Heart left ventricle (tissue), 16 donors: ENCODE data around the gene IL10RB. TPM values are rescaled to one million over a fixed set of nuclear protein-coding genes. Genes with fewer than 3 reads are reported as not detected.

Experiments used
- ATAC-seq, 4 donors: fragments of 200-7000 bp; cut with Tn5 transposase; one replicate each; pipeline ENCODE4 v1.9.1; 2020 to 2022; ENCODE audit warnings: moderate library complexity in 4 of 4, mild to moderate bottlenecking in 3 of 4, moderate number of reproducible peaks in 1 of 4
- DNase-seq, 5 donors: peaks; one replicate each; pipeline ENCODE4 v3.0.0-alpha.2; 2020
- H3K27ac ChIP-seq, 12 donors: fragments of 200-600 bp; sonication (generic) in 4 of 12; one replicate each; pipeline versions ENCODE4 v1.5.0 to v1.8.0; 2016 to 2022; ENCODE audit warnings: mild to moderate bottlenecking in 2 of 12
- H3K27me3 ChIP-seq, 9 donors: fragments of 200-600 bp; sonication (generic) in 2 of 9; one replicate each; pipeline versions ENCODE4 v1.5.1 to v1.8.0; 2016 to 2022; ENCODE audit warnings: mild to moderate bottlenecking in 3 of 9
- H3K36me3 ChIP-seq, 9 donors: fragments of 200-600 bp; sonication (generic) in 2 of 9; one replicate each; pipeline versions ENCODE4 v1.5.0 to v1.8.0; 2018 to 2022; ENCODE audit warnings: mild to moderate bottlenecking in 2 of 9
- H3K4me1 ChIP-seq, 12 donors: fragments of 200-600 bp; sonication (generic) in 4 of 12; one replicate each; pipeline versions ENCODE4 v1.5.0 to v1.8.0; 2016 to 2022; ENCODE audit warnings: mild to moderate bottlenecking in 3 of 12
- H3K4me3 ChIP-seq, 12 donors: fragments of 200-600 bp; sonication (generic) in 4 of 12; one replicate each; pipeline versions ENCODE4 v1.5.0 to v1.8.0; 2017 to 2022; ENCODE audit warnings: mild to moderate bottlenecking in 9 of 12, moderate library complexity in 4 of 12
- H3K9me3 ChIP-seq, 12 donors: fragments of 200-600 bp; sonication (generic) in 4 of 12; one replicate each; pipeline versions ENCODE4 v1.5.0 to v1.8.0; 2016 to 2022; ENCODE audit warnings: mild to moderate bottlenecking in 1 of 12
- CTCF ChIP-seq, 12 donors: fragments of 200-600 bp; sonication (generic) in 4 of 12; IDR thresholded peaks; one replicate each; pipeline versions ENCODE4 v1.5.0 to v1.8.0; 2018 to 2022; ENCODE audit warnings: antibody characterized with exemption in 12 of 12, mild to moderate bottlenecking in 5 of 12
- POLR2A ChIP-seq, 2 donors: fragments of 450-650 bp; IDR thresholded peaks; one replicate each; pipeline ENCODE4 v1.6.1; 2017; ENCODE audit warnings: antibody characterized with exemption in 2 of 2, mild to moderate bottlenecking in 2 of 2, moderate library complexity in 2 of 2
- WGBS, 4 donors: extraction: QIAGEN DNeasy Blood & Tissue Kit in 2 of 4; methylation state at CpG; one replicate each; pipeline versions ENCODE4 v1.1.5 to v1.1.7; 2013 to 2018; 5-methylcytosine and 5-hydroxymethylcytosine counted together
- intact Hi-C, 10 donors: fragments of 100-400 bp; cut with DNase I; formaldehyde crosslinking; loops; one replicate each; pipeline versions ENCODE4 v1.11.1 to v1.14.2; 2022
- polyA plus RNA-seq, 2 donors: library from polyadenylated mRNA; stranded (reverse); fragments of 200-250 nt; gene quantifications; one replicate each; pipeline ENCODE4 v1.2.3, GENCODE V29; 2013
- total RNA-seq, 9 donors: library from RNA; depleted of rRNA in 2 of 9; stranded (reverse); fragments of >200 nt in 2 of 9; fragmentation: NEBNext Ultra II Directional in 3 of 9; extraction: Animal tissue kit (Norgen Biotek cat#: 25700) in 3 of 9; gene quantifications; one replicate each; pipeline versions ENCODE4 v1.1.0 to v1.2.4, GENCODE V29; 2016 to 2023
- donor health status: ischemic (EF 13 %, LVEDD 7.1; RV severe dilation, severe dysfunction).
- donor health status: healthy with polysubstance abuse.
- donor health status: DM: no; HTN: yes; CAD: no.
- donor health status: DM: no; HTN: no; CAD: no.
- donor health status: ischemic (EF 25% LVEDD 6.9; RV normal size, moderate dysfunction).
- donor health status: ischemic (EF 25% LVEDD 5.7; RV mildly dilated, moderate dysfunction).
- donor health status: healthy.
- donor health status: DM: yes; HTN: yes; CAD: no.
- donor health status: ischemic (EF 35%, LVEDD 5.7; RV mildly dilated, moderate dysfunction).
- donor health status: nonischemic (EF 11% LVEDD 7.7; RV severe dilation, severe dysfunction).
- donor health status: DM: yes; HTN: yes; CAD: no.
- donor health status: PGD.
- donor health status: ischemic (EF 29% LVEDD 5.4; RV normal size, mild dysfunction).
- donor health status: nonischemic (EF 23%, LVEDD 6.1; RV moderate dilation, normal function).

IL10RB gene
- total and polyA plus RNA-seq, 11 donors = 4.5 to 28.2 (median 8.3) TPM

- DNase-seq (no peak), ATAC-seq (no peak)
- TF ChIP-seq CTCF (IDR thresholded peaks at IDR 0.05) (no peak), POLR2A (IDR thresholded peaks at IDR 0.05) (no peak)
- peaks cover 0 to 16% (median 0%) of the 10 kb centered on the region in 12 donors for H3K9me3 ChIP-seq
- H3K4me1 ChIP-seq = peaks cover 0 to 39% (median 0%) of the 10 kb centered on the region in 12 donors
- WGBS, 4 donors = 78 to 83% (median 80%) methylated on average over 3 of the region's 3 CpGs
- H3K36me3 ChIP-seq = no peaks in the 10 kb centered on the region
- H3K4me3 ChIP-seq = no peak overlapping the region
- no peaks in the 10 kb centered on the region for H3K27me3 ChIP-seq
- intact Hi-C loops = no loop called here
- H3K27ac ChIP-seq = peak overlapping the region in 1 of 12 donors; percentile 55
Measured at GRCh38 chr21:33312121-33312520, 46.0 kb downstream of the IL10RB start.

GRCh38 chr21:33313183-33313582, 47.0 kb downstream of the IL10RB start:
- 94 to 97% (median 96%) methylated on average over 1 of the region's 1 CpG for WGBS, 4 donors
- Histone ChIP-seq H3K27me3 (no peaks in the 10 kb centered on the region), H3K27ac (peak overlapping the region in 1 of 12 donors; percentile 18), H3K4me1 (peaks cover 0 to 46% (median 0%) of the 10 kb centered on the region in 12 donors), H3K4me3 (no peak overlapping the region), H3K36me3 (no peaks in the 10 kb centered on the region), H3K9me3 (peaks cover 0 to 16% (median 0%) of the 10 kb centered on the region in 12 donors)
- DNase-seq (no peak), ATAC-seq (no peak)
- intact Hi-C loops = no loop called here
- TF ChIP-seq POLR2A (IDR thresholded peaks at IDR 0.05) = no peak
- no peak for TF ChIP-seq CTCF (IDR thresholded peaks at IDR 0.05)

- peaks cover 0 to 16% (median 0%) of the 10 kb centered on the region in 12 donors for H3K9me3 ChIP-seq
- H3K27me3 ChIP-seq = no peaks in the 10 kb centered on the region
- ATAC-seq = no peak
- no peak overlapping the region for H3K27ac ChIP-seq
- TF ChIP-seq CTCF (IDR thresholded peaks at IDR 0.05) (no peak), POLR2A (IDR thresholded peaks at IDR 0.05) (no peak)
- H3K4me3 ChIP-seq = no peak overlapping the region
- intact Hi-C loops = no loop called here
- DNase-seq = no peak
- peaks cover 0 to 42% (median 0%) of the 10 kb centered on the region in 12 donors for H3K4me1 ChIP-seq
- 77 to 93% (median 92%) methylated on average over 4 of the region's 4 CpGs for WGBS, 4 donors
- no peaks in the 10 kb centered on the region for H3K36me3 ChIP-seq
Measured at GRCh38 chr21:33313611-33314010, 47.4 kb downstream of the IL10RB start.

- no peak for TF ChIP-seq POLR2A (IDR thresholded peaks at IDR 0.05)
- Histone ChIP-seq H3K27me3 (no peaks in the 10 kb centered on the region), H3K27ac (no peak overlapping the region)
Measured at GRCh38 chr21:33314111-33314510, 47.9 kb downstream of the IL10RB start.

More at GRCh38 chr21:33314111-33314510, 47.9 kb downstream of the IL10RB start:
- Histone ChIP-seq H3K4me3 (no peak overlapping the region), H3K4me1 (peaks cover 0 to 37% (median 0%) of the 10 kb centered on the region in 12 donors), H3K9me3 (peaks cover 0 to 16% (median 0%) of the 10 kb centered on the region in 12 donors), H3K36me3 (no peaks in the 10 kb centered on the region)
- intact Hi-C loops = no loop called here
- 67 to 86% (median 82%) methylated on average over 4 of the region's 4 CpGs for WGBS, 4 donors
- ATAC-seq (no peak), DNase-seq (no peak)
